Measurements from ENCODE around the gene FURIN. TPM values are rescaled to one million over a fixed set of nuclear protein-coding genes. Genes with fewer than 3 reads are reported as not detected.

FURIN gene
- total RNA-seq, 1 donor from 2014 or later, result 26.5 TPM

DNA sequence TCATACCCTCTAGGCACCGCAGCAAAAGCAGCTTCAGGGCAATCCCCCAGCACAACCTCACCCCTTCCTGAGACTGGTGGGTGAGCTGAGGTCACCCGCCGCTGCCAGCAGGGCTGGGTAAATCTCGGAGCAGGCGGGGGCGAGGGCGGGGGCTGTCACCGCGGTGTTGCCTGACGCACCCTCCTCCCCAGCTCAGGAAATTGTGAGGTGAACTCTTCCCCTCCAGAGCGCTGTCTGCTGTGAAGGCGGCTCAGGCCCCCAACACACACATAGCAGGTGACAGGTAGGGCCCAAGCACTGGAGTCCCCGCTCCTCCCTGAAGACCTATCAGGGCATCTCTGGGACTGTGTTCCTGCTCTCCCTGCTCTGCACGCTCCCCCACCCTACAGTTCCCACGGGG lies 30.2 kb upstream of the FURIN start:
- DNase-seq, result no peak
- Mint-ChIP-seq H3K9me3 (ENCODE audit: unreplicated experiment) (no peaks in the 10 kb centered on the region), H3K4me1 (ENCODE audit: low read depth, unreplicated experiment) (no peaks in the 10 kb centered on the region), H3K4me3 (ENCODE audit: unreplicated experiment) (no peak overlapping the region), H3K27ac (ENCODE audit: unreplicated experiment) (no peak overlapping the region), H3K36me3 (ENCODE audit: unreplicated experiment) (no peaks in the 10 kb centered on the region), H3K27me3 (ENCODE audit: unreplicated experiment) (peaks cover 2% of the 10 kb centered on the region)
- TF ChIP-seq, protein P1, sequence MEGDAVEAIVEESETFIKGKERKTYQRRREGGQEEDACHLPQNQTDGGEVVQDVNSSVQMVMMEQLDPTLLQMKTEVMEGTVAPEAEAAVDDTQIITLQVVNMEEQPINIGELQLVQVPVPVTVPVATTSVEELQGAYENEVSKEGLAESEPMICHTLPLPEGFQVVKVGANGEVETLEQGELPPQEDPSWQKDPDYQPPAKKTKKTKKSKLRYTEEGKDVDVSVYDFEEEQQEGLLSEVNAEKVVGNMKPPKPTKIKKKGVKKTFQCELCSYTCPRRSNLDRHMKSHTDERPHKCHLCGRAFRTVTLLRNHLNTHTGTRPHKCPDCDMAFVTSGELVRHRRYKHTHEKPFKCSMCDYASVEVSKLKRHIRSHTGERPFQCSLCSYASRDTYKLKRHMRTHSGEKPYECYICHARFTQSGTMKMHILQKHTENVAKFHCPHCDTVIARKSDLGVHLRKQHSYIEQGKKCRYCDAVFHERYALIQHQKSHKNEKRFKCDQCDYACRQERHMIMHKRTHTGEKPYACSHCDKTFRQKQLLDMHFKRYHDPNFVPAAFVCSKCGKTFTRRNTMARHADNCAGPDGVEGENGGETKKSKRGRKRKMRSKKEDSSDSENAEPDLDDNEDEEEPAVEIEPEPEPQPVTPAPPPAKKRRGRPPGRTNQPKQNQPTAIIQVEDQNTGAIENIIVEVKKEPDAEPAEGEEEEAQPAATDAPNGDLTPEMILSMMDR (IDR thresholded peaks at IDR 0.05; ENCODE audit: partially characterized antibody, unreplicated experiment), result no peak

DNA sequence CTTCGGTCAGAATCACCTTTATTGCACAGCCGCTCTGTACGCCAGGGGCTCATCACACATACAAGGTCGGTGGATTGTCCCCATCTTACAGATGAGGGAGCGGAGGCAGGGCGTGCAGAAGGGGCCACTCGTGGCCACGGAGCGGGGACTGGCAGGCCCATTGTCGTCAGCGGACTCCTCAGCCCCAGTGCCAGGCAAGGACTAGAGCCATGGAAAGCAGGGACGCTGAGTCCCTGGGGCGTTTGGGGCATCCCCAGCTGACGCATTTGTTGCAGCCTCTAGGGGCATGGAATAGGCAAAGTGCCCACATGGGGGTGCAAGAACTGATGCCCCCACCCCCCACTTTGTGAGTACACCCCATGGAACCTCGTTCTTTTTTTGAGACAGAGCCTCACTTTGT lies 29.8 kb upstream of the FURIN start:
- no peak for DNase-seq
- no peak overlapping the region for H3K27ac Mint-ChIP-seq (ENCODE audit: unreplicated experiment)
- peaks cover 2% of the 10 kb centered on the region for H3K27me3 Mint-ChIP-seq (ENCODE audit: unreplicated experiment)
- no peaks in the 10 kb centered on the region for H3K4me1 Mint-ChIP-seq (ENCODE audit: low read depth, unreplicated experiment)
- TF ChIP-seq, protein P1 (IDR thresholded peaks at IDR 0.05; ENCODE audit: partially characterized antibody, unreplicated experiment), result no peak
- no peak overlapping the region for H3K4me3 Mint-ChIP-seq (ENCODE audit: unreplicated experiment)
- no peaks in the 10 kb centered on the region for H3K9me3 Mint-ChIP-seq (ENCODE audit: unreplicated experiment)
- no peaks in the 10 kb centered on the region for H3K36me3 Mint-ChIP-seq (ENCODE audit: unreplicated experiment)

DNA sequence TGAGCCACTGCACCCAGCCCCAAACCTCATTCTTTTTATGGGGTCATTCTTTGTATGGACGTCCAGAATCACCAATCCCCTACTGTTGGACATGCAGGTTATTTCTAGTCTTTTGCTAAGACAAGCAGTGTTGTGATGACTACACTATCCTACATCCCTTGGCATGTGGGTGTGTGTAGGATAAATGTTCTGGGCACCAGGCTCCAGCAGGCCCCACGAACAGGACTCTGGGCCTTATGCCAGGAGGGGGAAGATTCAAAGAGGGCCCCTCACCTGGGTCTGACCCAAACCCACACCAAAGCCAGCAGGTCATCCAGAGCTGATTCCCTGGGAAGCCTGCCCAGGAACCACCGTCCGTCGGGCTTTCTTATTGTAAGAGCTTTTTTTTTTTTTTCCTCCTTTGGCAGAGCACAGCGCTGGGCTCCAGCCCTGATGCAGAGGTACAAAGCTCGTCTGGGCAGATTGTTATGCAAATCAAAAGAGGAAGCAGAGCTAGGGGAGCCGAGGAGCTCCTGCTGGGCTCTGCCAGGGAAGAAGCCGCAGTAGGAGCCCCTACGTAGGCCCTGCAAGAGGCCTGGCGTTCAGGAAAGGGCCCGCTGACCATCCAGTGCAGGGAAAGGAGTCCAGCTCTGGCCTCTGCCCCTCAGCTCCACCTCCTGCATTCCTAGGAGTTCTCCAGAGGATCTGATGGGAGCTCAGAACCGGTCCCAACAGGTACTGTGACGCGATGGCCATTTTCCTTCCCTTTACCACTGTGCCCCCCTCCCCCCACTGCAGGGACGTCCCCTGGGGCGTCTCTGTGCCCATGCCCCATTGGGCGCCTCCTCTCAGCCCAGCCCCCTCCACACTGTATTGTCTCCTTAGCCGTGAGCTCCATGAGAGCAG lies 29.0 kb upstream of the FURIN start:
- DNase-seq, result no peak
- Mint-ChIP-seq H3K36me3 (ENCODE audit: unreplicated experiment) (no peaks in the 10 kb centered on the region), H3K4me1 (ENCODE audit: low read depth, unreplicated experiment) (no peaks in the 10 kb centered on the region), H3K9me3 (ENCODE audit: unreplicated experiment) (no peaks in the 10 kb centered on the region), H3K27ac (ENCODE audit: unreplicated experiment) (no peak overlapping the region), H3K27me3 (ENCODE audit: unreplicated experiment) (peaks cover 5% of the 10 kb centered on the region), H3K4me3 (ENCODE audit: unreplicated experiment) (no peak overlapping the region)
- TF ChIP-seq, protein P1 (IDR thresholded peaks at IDR 0.05; ENCODE audit: partially characterized antibody, unreplicated experiment), result no peak

DNA sequence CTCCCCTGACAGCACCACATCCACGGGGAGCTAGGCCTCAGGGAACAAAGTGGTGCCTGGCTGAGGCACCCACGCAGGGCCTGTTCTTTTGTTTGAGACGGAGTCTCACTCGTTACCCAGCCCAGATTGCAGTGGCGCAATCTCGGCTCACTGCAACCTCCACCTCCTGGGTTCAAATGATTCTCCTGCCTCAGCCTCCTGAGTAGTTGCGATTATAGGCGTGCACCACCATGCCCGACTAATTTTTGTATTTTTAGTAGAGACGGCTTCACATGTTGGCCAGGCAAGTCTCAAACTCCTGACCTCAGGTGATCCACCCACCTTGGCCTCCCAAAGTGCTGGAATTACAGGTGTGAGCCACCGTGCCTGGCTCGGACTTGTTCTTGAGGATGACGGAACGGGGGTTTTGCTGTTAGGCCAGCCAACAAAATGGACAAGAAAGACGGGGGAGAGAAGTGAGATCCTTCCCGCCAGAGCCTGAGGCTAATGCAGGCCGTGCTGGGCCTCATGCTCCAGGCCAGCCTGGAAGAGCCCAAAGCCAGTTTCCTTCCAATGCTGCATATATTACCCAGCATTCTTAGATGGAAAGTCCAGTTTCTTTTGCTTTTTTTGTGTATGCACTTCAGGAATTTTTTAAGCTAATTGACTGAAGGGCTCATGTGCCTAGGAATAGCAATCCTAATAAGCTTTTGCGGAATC lies 28.1 kb upstream of the FURIN start:
- H3K4me3 Mint-ChIP-seq (ENCODE audit: unreplicated experiment), result no peak overlapping the region

More for the DNA sequence above, 28.1 kb upstream of the FURIN start:
- Mint-ChIP-seq H3K27ac (ENCODE audit: unreplicated experiment) (no peak overlapping the region), H3K9me3 (ENCODE audit: unreplicated experiment) (no peaks in the 10 kb centered on the region), H3K4me1 (ENCODE audit: low read depth, unreplicated experiment) (no peaks in the 10 kb centered on the region), H3K27me3 (ENCODE audit: unreplicated experiment) (peaks cover 5% of the 10 kb centered on the region), H3K36me3 (ENCODE audit: unreplicated experiment) (no peaks in the 10 kb centered on the region)
- TF ChIP-seq, protein P1 (IDR thresholded peaks at IDR 0.05; ENCODE audit: partially characterized antibody, unreplicated experiment), result no peak
- no peak for DNase-seq
